ENCODE data around the gene ATXN1.

DNA sequence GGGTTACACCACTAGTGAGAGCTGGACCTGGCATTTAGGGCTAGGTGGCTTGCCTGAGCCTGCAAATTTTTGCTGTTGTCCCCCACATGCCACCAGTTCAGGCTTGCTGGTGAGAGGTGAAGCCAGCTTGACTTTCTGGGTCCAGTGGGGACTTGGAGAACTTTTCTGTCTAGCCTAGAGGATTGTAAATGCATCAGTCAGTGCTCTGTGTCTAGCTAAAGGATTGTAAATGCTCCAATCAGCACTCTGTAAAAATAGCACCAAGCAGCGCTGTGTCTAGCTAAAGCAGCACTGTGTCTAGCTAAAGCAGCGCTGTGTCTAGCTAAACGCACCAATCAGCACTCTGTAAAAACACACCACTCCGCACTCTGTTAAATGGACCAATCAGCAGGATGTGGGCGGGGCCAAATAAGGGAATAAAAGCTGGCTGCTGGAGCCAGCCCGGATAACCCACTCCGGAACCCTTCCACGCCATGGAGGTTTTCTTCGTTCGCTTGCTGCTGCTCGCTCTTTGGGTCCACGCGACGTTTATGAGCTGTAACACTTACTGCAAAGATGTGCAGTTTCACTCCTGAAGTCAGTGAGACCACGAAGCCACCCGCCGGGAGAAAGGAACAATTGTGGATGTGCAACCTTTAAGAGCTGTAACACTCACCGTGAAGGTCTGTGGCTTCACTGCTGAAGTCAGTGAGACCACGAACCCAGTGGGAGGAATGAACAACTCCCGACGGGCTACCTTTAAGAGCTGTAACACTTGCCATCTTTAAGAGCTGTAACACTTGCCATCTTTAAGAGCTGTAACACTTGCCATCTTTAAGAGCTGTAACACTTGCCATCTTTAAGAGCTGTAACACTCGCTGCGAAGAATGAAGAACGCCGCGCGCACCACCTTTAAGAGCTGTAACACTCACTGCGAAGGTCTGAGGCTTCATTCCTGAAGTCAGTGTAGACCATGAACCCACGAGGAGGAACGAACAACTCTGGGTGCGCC lies 495.6 kb downstream of the ATXN1 start:
- TF ChIP-seq, protein P1, sequence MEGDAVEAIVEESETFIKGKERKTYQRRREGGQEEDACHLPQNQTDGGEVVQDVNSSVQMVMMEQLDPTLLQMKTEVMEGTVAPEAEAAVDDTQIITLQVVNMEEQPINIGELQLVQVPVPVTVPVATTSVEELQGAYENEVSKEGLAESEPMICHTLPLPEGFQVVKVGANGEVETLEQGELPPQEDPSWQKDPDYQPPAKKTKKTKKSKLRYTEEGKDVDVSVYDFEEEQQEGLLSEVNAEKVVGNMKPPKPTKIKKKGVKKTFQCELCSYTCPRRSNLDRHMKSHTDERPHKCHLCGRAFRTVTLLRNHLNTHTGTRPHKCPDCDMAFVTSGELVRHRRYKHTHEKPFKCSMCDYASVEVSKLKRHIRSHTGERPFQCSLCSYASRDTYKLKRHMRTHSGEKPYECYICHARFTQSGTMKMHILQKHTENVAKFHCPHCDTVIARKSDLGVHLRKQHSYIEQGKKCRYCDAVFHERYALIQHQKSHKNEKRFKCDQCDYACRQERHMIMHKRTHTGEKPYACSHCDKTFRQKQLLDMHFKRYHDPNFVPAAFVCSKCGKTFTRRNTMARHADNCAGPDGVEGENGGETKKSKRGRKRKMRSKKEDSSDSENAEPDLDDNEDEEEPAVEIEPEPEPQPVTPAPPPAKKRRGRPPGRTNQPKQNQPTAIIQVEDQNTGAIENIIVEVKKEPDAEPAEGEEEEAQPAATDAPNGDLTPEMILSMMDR (conservative IDR thresholded peaks at IDR 0.05; ENCODE audit: low read depth, low read length): no peak
- no peak for TF ChIP-seq EZH2phosphoT487 (IDR thresholded peaks at IDR 0.05; ENCODE audit: borderline replicate concordance, low read length)

Measured in PC-3 (cell line).